Measurements from ENCODE around the gene RGS14. TPM values are rescaled to one million over a fixed set of nuclear protein-coding genes. Genes with fewer than 3 reads are reported as not detected.

The RGS14 gene
- total RNA-seq, 2 experiments from 2014 or later, result 124 to 132 TPM

DNA sequence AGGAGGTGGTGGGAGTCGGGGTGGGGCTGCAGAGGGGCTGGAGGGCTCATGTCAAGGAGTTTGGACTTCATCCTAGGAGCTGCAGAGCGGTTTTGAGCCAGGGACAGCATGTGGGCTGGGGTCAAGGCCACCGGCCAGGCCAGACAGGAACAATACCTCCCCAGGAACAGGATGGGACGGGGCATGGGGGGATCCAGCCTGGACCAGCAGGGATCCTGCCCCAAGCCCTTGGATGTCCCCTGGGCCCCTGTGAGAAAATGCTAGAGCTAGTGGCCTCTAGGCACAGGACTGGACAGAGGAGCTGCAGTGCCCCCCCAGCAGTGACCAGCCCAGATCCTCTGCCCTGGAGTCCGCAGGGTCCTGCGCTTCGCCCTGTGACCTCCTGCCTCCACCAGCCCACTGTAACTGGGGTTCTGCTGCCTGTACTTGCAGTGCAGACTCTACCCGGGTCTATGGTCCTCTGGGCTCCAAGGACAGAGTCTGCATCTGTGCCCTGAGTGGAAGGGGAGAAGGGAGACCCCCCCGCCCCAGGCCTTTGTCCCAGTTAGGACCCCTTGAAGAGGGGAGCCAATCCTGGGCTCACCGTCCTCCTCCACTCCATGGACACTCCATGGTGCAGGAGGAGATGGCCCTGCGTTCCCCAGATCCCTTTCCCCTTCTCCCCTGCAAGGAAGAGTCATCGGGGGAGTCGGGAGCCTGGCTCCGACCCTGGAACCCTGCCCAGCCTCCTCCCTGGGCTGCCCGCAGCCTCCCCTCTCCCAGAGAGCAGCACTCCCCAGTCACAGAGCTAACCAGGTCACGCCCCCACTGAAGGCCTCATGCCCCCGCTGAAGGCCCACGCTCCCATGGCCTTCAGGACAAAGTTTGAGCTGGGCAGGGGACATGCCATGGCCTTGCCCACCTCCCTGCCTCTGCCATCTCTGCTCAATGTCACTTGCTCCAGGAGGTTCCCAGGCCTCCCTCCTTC is 43.1 kb upstream of the RGS14 start:
- H3K9me3 Mint-ChIP-seq, result no peaks in the 10 kb centered on the region
- CTCF ChIA-PET, result interaction anchor here (2.1 kb wide), 1 partner anchor 140 kb away, joined by 10 read pairs; no protein-coding TSS in a partner anchor
- H3K36me3 Mint-ChIP-seq (ENCODE audit: low read depth), result peaks cover 17% of the 10 kb centered on the region
- no peak overlapping the region for H3K4me3 Mint-ChIP-seq
- H3K27ac Mint-ChIP-seq, result no peak overlapping the region
- POLR2A ChIA-PET, result no interaction called here
- no peaks in the 10 kb centered on the region for H3K27me3 Mint-ChIP-seq
- no peak for DNase-seq
- H3K4me1 Mint-ChIP-seq, result peaks cover 58% of the 10 kb centered on the region

DNA sequence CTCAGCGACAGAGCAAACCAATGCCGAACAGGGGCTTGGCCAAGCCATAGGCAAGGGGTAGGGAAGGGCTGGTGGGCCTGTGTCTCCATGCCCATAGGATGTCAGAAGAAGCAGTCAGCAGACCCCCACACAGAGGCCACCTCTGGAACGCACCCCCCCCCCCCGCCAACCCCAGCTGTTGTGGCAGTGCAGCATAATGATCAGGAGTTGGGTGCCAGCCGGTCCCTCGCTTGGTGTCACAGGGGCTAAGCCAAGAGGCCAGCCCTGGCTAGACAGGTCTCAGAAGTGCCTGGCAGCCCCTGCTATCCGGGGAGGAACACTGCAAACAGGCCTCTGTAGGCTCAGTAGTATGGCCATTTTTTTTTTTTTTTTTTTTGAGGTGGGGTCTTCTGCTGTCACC is 42.3 kb upstream of the RGS14 start:
- Mint-ChIP-seq H3K4me1 (peaks cover 59% of the 10 kb centered on the region), H3K36me3 (ENCODE audit: low read depth) (peaks cover 21% of the 10 kb centered on the region), H3K9me3 (no peaks in the 10 kb centered on the region), H3K27me3 (no peaks in the 10 kb centered on the region), H3K4me3 (no peak overlapping the region), H3K27ac (no peak overlapping the region)
- ChIA-PET POLR2A (no interaction called here), CTCF (interaction anchor here (1.3 to 2.1 kb wide), 2 partner anchors 36 to 139 kb away, joined by 3 to 10 read pairs; partner anchors contain the start of gene LMAN2)
- no peak for DNase-seq

GRCh38 chr5:177316005-177316404 is 41.7 kb upstream of the RGS14 start:
- Mint-ChIP-seq H3K27ac (peak overlapping the region; percentile 59), H3K36me3 (ENCODE audit: low read depth) (peaks cover 18% of the 10 kb centered on the region), H3K4me3 (peak overlapping the region; percentile 12), H3K27me3 (no peaks in the 10 kb centered on the region), H3K4me1 (peaks cover 55% of the 10 kb centered on the region), H3K9me3 (no peaks in the 10 kb centered on the region)
- POLR2A ChIA-PET, result no interaction called here
- CTCF ChIA-PET, result interaction anchor here (0.7 to 2.1 kb wide), 5 partner anchors 36 to 179 kb away, joined by 3 to 10 read pairs (median 3); partner anchors contain the start of gene LMAN2
- DNase-seq, result no peak

GRCh38 chr5:177317959-177318377 is 39.8 kb upstream of the RGS14 start:
- Mint-ChIP-seq H3K27ac (no peak overlapping the region), H3K4me3 (no peak overlapping the region), H3K27me3 (no peaks in the 10 kb centered on the region), H3K9me3 (no peaks in the 10 kb centered on the region), H3K4me1 (peaks cover 52% of the 10 kb centered on the region), H3K36me3 (ENCODE audit: low read depth) (peaks cover 25% of the 10 kb centered on the region)
- peak; percentile 82 for DNase-seq
- ChIA-PET POLR2A (no interaction called here), CTCF (interaction anchor here (0.7 to 3.0 kb wide), 16 partner anchors 8 to 138 kb away, joined by 3 to 14 read pairs (median 4); partner anchors contain the start of genes PRELID1 and RAB24)

- Mint-ChIP-seq H3K4me1 (peaks cover 49% of the 10 kb centered on the region), H3K9me3 (no peaks in the 10 kb centered on the region), H3K4me3 (no peak overlapping the region), H3K27ac (no peak overlapping the region), H3K36me3 (ENCODE audit: low read depth) (peaks cover 27% of the 10 kb centered on the region), H3K27me3 (no peaks in the 10 kb centered on the region)
- ChIA-PET POLR2A (no interaction called here), CTCF (interaction anchor here (0.8 to 3.0 kb wide), 6 partner anchors 10 to 206 kb away, joined by 3 to 14 read pairs (median 5); no protein-coding TSS in a partner anchor)
- no peak for DNase-seq
Observed at GRCh38 chr5:177319913-177320588, 37.7 kb upstream of the RGS14 start.

DNA sequence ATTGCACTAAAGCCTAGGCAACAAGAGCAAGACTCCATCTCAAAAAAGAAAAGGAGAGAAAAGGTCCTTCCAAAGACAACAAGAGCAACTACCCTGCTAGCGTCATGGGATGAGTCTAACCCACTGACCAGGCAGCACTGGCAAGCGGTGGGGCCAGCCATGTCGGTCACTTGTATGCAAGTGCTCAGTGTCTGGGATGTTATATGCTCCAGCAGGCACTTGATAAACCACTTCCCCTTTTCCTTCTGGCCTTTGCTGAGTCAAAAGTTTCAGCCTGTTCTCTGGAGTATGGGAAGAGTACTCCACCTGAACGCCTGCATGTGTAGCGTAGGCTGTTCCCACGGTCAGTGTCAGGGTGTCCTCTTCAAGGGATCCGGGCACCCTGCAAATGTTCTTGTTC is 36.8 kb upstream of the RGS14 start:
- Mint-ChIP-seq H3K9me3 (no peaks in the 10 kb centered on the region), H3K4me3 (no peak overlapping the region), H3K4me1 (peaks cover 44% of the 10 kb centered on the region), H3K27ac (no peak overlapping the region), H3K27me3 (no peaks in the 10 kb centered on the region), H3K36me3 (ENCODE audit: low read depth) (peaks cover 27% of the 10 kb centered on the region)
- ChIA-PET POLR2A (no interaction called here), CTCF (interaction anchor here (0.6 kb wide), 1 partner anchor 40 kb away, joined by 3 read pairs; no protein-coding TSS in a partner anchor)
- no peak for DNase-seq

GRCh38 chr5:177325868-177326381 is 31.8 kb upstream of the RGS14 start:
- DNase-seq, result no peak
- Mint-ChIP-seq H3K27me3 (no peaks in the 10 kb centered on the region), H3K36me3 (ENCODE audit: low read depth) (peaks cover 20% of the 10 kb centered on the region), H3K4me3 (no peak overlapping the region), H3K27ac (no peak overlapping the region), H3K4me1 (peaks cover 20% of the 10 kb centered on the region), H3K9me3 (no peaks in the 10 kb centered on the region)
- POLR2A ChIA-PET, result no interaction called here
- CTCF ChIA-PET, result interaction anchor here (0.7 to 1.1 kb wide), 2 partner anchors 13 to 16 kb away, joined by 3 to 4 read pairs; no protein-coding TSS in a partner anchor

DNA sequence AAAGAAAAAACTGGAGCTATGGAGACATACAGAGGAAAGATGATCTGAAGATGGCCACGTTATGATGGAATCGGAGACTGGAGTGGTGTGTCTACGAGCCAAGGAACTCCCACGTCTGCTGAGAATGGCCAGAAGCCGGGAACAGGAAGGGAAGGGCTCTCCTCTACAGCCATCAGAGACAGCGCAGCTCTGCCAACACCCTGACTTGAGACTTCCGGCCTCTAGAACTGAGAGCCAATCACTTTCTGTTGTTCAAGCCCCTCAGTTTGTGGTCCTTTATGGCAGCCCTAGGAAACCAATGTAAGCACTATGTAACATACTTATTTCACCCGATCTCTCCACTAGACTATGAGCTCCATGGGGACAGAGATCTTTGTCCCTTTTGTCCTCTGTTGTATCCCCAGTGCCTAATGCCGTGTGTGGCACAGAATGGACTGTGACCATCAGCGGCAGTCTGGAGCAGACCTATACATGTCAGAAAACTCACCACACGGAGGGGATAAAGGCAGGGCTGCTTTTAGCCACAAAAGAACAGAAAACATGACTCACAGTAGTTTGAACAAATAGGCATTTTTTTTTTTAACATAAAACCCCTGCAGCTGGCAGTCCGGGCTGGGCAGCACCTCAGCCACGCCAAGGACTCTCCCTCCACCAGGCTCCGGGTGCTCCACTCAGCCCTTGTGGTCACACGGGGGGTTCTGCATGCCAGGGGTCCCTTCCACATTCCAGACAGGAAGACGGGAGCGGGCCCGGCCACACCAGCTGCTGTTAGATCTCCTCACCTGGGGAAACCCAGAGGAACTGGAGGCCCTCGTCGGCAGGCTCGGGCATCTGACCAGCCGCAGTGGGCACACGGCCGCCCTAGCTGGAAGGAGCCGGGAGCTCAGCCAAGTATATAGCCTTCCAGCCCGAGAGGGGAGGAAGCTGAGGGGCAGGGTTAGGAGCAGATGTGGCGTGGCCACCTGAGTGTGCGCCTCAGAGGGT is 29.9 kb upstream of the RGS14 start:
- peaks cover 17% of the 10 kb centered on the region for H3K36me3 Mint-ChIP-seq (ENCODE audit: low read depth)
- H3K4me3 Mint-ChIP-seq, result no peak overlapping the region
- H3K4me1 Mint-ChIP-seq, result peaks cover 20% of the 10 kb centered on the region
- DNase-seq, result no peak
- no peaks in the 10 kb centered on the region for H3K9me3 Mint-ChIP-seq
- POLR2A ChIA-PET, result no interaction called here
- peak overlapping the region; percentile 64 for H3K27ac Mint-ChIP-seq
- CTCF ChIA-PET, result interaction anchor here (0.6 to 2.0 kb wide), 10 partner anchors 10 to 365 kb away, joined by 3 to 8 read pairs (median 4); no protein-coding TSS in a partner anchor
- no peaks in the 10 kb centered on the region for H3K27me3 Mint-ChIP-seq

- DNase-seq, result no peak
- Mint-ChIP-seq H3K4me1 (peaks cover 16% of the 10 kb centered on the region), H3K9me3 (no peaks in the 10 kb centered on the region), H3K27me3 (no peaks in the 10 kb centered on the region), H3K4me3 (no peak overlapping the region), H3K36me3 (ENCODE audit: low read depth) (peaks cover 23% of the 10 kb centered on the region), H3K27ac (no peak overlapping the region)
- ChIA-PET CTCF (interaction anchor here (1.2 to 2.0 kb wide), 3 partner anchors 11 to 62 kb away, joined by 4 to 8 read pairs (median 6); no protein-coding TSS in a partner anchor), POLR2A (no interaction called here)
Observed at GRCh38 chr5:177328545-177329231, 29.0 kb upstream of the RGS14 start.

DNA sequence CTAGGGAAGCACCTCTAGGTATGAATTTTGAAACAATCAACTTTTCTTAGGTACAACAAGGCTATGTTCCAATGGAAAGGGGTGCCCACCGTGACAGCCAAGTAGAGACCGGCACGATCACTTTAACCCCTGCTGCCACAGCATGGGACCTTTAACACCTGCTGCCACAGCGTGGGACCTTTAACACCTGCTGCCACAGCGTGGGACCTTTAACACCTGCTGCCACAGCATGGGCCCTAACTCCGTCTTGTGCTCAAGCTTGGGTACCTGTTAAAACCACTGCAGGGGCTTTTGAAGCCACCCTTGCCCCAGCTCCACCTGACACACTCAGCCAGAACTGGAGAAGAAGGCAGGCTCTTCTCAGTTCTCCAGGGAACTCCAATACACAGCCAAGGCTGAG is 27.8 kb upstream of the RGS14 start:
- ChIA-PET POLR2A (no interaction called here), CTCF (interaction anchor here (0.8 to 1.3 kb wide), 4 partner anchors 12 to 47 kb away, joined by 3 to 4 read pairs (median 3); no protein-coding TSS in a partner anchor)
- Mint-ChIP-seq H3K27ac (no peak overlapping the region), H3K27me3 (no peaks in the 10 kb centered on the region), H3K4me1 (peaks cover 12% of the 10 kb centered on the region), H3K4me3 (no peak overlapping the region), H3K9me3 (no peaks in the 10 kb centered on the region), H3K36me3 (ENCODE audit: low read depth) (peaks cover 27% of the 10 kb centered on the region)
- DNase-seq, result no peak

Measured in activated CD4-positive, alpha-beta T cell treated with anti-CD3 and anti-CD28 coated beads, Interleukin-2, amount 10 ng/mL, durations not matched to agents 7 days and 5 days (primary cell).